Measurements from ENCODE around the gene INTS13. TPM values are rescaled to one million over a fixed set of nuclear protein-coding genes. Genes with fewer than 3 reads are reported as not detected.
"Not testable (repeated sequence)": the region's sequence is repeated elsewhere in the genome, so short reads cannot be mapped to it uniquely, and the experiment has no call there.

The INTS13 gene
- total RNA-seq, 1 donor from 2014 or later = 20.9 TPM

GRCh38 chr12:26870491-26871419, 67.0 kb downstream of the INTS13 start:
- no peak for DNase-seq

- DNase-seq = no peak
Observed at GRCh38 chr12:26869908-26870459, 67.8 kb downstream of the INTS13 start.

- no peak for DNase-seq
Observed at GRCh38 chr12:26869104-26869494, 68.7 kb downstream of the INTS13 start.

- DNase-seq = no peak
Observed at GRCh38 chr12:26868447-26869103, 69.2 kb downstream of the INTS13 start.

- DNase-seq = no peak
Observed at GRCh38 chr12:26867080-26867479, 70.7 kb downstream of the INTS13 start.

- no peak for DNase-seq
Observed at GRCh38 chr12:26863515-26863914, 74.3 kb downstream of the INTS13 start.

GRCh38 chr12:26862787-26863186, 75.0 kb downstream of the INTS13 start:
- DNase-seq = not testable (repeated sequence)

GRCh38 chr12:26861690-26862089, 76.1 kb downstream of the INTS13 start:
- no peak for DNase-seq

GRCh38 chr12:26857465-26858176, 80.2 kb downstream of the INTS13 start:
- no peak for DNase-seq

GRCh38 chr12:26855337-26855736, 82.4 kb downstream of the INTS13 start:
- DNase-seq = no peak

Other genes with a start within 250 kb of the INTS13 start
- gene ITPR2, start 104.8 kb downstream of the INTS13 start, total RNA-seq = 63.4 TPM
- 55.8 TPM for gene FGFR1OP2, start 489 bp upstream of the INTS13 start, total RNA-seq
- 45.9 TPM for gene TM7SF3, start 76.4 kb upstream of the INTS13 start, total RNA-seq
- gene MED21, start 84.6 kb upstream of the INTS13 start, total RNA-seq = 54.2 TPM
- gene C12orf71, start 144.6 kb upstream of the INTS13 start, total RNA-seq = not detected